NCI-H2227 (cell line): ENCODE data around the gene CNTNAP2.

Experiments used
- DNase-seq: peaks from one replicate; lab custom pipeline; 2025; ENCODE audit not compliant: unreplicated experiment; lab: John Stamatoyannopoulos, UW

CNTNAP2 gene

DNA sequence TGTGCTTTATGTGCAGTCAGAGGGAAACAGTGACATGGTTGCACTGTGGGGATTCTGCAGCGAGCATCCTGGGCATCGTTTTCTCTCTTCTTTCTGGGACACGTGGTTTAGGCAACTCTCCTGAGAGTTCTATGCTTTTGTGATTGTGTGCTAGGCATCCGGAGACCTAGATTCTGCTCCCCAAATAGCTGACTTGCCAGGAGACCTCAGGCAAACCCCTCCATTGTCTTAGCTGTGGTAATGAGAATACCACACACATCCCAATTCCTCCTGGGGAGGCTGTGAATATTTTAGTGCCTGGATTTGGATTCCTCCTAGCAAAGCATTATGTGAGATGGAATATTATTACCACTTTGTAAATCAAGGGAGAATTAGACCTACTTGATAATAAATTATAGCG is 1862.0 kb downstream of the CNTNAP2 start:
- DNase-seq, result no peak

DNA sequence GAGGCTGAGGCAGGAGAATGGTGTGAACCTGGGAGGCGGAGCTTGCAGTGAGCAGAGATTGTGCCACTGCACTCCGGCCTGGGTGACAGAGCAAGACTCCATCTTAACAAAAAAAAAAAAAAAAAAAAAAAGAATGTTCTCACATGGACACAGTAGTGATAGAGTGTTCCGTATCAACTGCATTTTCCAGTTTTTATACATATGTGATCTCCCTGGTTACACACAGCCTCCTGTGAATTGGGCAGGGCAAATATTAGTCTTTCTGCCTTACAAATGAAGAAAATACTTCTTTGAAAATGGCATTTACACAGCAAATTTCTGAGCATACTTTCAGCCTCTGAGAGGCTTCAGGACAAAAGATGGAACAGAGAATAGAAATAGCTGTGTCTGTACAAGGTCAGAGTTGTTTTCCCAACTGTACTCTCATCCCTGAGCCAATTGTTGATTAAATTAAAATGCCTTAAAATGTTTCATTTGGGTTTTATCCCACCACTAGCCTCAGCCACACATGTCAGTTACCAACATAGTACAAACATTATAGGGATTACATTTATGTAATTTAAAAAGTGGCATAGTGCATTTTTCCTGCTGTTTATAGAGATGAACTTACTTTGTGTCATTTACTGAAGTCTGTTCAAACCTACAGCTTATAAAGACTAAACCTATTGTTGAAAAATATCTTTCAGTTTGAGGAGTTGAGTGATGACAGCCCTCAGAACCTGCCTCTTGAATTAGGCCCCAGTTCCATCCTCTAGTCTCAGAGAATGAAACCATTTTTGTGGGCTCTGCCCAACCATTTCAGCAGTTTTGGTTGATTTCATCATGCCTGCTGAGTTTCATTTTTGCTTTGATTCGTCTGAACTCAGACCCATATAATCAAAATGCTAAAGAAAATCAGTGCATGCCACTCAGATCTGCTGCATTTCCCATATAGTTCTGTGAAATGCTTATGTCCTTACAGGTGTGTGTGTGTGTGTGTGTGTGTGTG is 1864.5 kb downstream of the CNTNAP2 start:
- DNase-seq, result no peak

DNA sequence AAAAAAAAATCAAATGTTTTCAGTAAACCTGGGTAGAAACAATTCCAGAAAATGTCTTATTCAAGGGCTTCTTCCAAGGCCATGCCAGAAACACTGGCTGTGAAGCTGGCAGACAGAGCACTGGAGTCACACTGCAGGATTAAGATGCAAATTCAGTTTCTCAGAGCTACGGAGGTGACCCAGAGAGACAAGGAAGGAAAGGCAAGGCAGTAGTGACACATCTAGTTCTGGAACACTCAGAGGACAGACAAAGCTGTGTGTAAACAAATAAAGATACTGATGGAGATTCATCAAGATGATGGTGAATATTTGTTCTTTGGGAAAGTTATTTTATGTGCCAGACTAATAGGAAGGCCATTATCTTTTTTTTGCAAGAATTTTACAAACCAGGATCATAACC is 1865.7 kb downstream of the CNTNAP2 start:
- DNase-seq, result no peak

DNA sequence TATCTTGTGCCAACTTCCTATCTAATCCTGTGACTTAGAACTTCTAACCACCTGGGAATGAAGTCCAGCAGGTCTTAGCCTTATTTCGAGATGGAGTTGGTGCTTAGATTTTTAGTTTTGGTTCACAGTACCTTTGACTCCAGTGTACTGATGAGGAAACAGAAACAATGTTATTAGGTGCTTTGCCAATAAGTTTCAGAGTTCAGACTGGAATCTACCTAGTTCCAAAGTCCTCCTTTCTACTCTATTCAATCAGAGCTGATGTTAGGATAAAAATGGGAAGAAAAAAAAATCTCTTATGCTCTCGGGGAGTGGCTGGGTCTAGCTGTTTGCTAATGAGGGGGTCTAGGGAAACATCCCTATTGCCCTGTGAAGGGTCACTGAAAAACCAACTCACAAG is 1867.7 kb downstream of the CNTNAP2 start:
- no peak for DNase-seq

DNA sequence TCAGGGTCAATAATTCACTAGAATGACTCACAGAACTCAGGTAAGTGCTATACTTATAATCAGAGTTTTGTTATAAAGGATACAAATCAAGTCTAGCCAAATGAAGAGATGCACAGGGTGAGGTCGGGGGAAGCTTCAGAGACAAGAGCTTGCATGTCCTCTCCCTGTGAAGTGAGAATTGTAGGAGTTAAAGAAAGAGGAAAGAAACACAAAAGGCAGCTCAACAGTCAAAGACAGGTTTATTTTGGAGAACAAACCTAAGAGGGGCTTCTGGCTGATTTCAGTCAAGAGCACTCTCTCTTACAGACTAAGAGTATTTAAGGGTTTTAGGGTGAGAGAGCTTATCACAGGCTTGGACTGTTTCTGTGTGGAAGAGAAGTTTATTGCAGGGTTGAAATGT is 1873.5 kb downstream of the CNTNAP2 start:
- DNase-seq, result no peak

DNA sequence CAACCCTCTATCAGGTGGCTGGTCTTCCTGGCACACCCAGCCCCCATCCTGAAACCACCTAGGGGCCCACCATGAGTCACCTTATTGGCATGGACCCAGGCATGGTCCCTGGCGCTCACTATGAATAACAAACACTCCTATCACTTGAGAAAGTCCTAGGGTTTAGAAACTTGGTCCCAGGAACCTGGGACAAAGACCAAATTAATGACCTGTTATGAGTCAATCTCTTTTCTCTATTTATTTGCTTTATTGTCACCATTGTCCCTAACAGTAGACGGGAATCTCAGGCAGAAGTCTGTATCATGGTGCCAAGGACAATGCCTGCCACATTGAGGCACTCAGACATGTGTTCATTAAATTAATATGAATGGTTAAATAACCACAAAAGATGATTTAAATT is 1874.3 kb downstream of the CNTNAP2 start:
- DNase-seq, result no peak

DNA sequence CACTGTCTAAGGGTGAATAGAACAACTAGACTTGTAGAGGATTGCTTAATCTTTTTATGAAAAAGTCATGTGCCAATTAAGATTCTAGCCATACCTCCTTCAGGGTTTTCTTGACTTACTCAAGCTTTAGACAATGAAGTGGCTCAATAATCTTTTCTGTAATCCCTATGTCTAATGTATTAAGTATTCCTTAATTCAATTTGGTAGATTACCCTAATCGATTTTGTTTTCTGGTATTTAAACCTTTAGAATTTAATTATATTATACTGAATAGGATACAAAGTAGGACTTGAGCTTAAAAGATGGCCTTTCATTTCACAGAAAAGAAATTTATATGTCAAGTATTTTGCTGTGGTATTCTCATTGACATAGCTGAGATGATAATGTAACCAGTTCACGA is 1876.1 kb downstream of the CNTNAP2 start:
- DNase-seq, result no peak

DNA sequence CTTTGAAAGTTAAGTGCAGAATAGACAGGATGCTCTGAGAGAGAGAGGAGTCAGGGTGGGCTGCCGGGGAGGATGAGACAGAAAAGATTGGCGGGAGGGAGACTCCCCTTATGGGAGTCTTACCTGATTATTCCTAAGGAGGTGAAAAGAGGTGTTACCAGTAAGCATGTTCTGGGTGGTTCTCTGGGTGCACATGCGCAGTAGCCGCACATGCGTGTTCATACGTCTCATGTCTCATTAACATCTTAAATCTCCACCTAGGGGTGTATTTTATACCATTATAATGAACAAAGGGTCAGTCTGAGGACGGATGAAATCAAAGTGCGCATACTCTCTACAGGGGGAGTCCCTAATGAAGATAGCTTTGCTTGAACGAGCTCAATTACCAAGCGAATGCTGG is 1881.0 kb downstream of the CNTNAP2 start:
- no peak for DNase-seq

DNA sequence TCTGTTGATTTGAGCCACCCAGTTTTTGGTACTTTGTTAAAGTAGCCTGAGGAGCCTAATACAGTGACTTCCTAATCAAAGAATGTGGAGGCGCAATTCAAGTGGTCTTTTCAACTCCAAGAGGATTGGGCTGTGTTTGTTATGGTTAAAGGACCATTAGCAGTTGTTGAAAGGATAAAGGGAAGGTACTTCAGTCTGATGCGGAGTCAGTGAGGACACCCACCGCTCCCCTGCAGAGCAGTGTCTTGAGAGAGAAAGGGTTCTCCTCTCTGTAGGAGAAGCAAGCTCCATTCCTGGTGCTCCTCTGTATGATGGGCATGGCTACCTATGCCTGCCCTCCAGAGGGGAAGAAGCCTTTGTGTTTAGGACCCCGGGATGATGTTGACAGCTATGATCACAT is 1883.4 kb downstream of the CNTNAP2 start:
- DNase-seq, result no peak

DNA sequence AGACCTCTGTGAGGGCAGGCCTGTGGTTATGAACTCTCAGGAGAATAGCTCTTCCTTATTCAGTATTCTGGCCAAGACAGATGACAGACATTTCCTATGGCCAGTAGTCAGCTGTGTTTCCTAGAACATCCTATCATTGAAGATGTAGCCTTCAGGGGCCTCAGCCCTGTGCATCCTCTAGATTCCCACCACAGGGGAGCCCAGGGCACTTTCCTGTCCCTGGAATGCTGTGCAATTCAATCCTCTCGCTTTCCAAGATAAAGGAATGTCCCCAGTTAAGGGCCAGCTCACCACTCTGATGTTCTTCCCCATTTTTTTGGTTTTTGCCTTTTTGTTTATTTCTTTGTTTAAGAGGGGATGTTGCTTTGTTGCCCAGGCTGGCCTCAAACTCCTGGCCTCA is 1895.2 kb downstream of the CNTNAP2 start:
- DNase-seq, result no peak

DNA sequence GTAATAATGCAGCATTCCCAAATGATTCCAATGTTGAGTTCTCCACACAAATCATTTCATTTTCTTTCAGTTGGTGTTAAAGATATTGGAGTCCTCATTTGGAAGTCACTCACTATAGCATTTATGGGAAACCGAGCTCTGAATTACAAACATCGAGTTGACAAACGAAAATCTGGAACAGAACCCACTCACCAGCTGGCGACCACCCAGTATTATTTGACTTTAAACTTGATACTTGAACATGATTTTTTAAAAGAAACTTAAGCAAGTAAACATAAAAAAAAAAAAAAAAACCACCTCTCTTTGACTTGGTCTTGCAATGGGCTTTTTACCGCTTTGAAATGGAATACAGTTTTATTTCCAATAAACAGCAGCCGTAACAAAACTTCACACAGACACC is 1897.4 kb downstream of the CNTNAP2 start:
- no peak for DNase-seq

DNA sequence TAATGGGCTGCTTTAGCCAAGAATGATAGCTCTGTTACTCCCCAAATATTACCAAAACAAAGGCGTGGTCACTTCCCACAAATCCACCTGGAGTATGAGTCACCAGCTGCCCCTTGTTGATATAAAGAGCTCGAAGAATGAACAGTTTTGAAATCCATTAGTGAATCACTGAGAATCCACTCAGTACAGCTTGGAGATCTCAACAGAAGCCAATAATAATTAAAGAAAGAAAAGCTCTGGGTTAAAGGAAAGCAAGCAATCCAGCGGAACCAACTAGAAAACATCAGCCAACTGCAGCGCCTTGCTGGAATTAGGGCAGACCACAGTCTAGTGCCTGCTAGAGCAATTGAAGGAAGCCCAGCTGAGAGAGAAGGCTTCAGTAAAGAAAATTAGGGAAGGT is 1897.9 kb downstream of the CNTNAP2 start:
- DNase-seq, result peak; percentile 63

DNA sequence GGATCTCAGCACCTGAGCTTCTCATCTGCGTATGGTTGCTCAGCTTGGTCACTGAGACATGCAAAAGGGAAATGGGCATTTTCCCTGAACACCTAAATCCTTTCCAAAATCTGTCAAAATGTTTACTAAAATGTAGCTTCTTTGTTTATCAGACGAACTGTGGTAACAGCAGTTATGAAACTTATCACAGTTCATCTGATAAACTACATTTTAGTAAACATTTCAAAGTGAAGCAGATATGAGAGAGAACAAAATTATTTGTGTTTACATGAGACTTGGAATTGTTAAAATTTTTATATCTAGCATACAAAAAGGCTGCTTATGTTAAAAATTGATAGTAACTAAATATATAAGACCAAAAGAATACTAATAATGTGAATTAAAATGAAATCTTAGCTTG is 1900.5 kb downstream of the CNTNAP2 start:
- no peak for DNase-seq

DNA sequence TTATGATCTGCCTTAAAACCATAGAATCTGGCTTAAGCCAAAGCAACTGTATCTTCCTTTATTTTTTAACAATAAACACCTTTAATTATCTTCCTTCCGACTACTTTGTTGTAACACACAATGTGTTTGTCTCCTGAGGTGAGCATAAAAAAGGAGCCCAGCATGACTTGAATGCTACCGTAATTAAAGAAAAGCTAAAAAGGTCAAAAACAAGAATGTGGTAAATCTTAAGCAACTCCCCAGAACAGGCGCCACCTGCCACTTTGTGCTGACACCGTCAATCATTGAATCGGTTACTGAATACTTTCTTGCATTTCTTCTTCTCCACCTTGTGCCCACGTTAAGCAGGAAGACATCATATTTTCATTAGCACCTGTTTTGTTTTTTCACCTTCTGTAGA is 1904.1 kb downstream of the CNTNAP2 start:
- no peak for DNase-seq

DNA sequence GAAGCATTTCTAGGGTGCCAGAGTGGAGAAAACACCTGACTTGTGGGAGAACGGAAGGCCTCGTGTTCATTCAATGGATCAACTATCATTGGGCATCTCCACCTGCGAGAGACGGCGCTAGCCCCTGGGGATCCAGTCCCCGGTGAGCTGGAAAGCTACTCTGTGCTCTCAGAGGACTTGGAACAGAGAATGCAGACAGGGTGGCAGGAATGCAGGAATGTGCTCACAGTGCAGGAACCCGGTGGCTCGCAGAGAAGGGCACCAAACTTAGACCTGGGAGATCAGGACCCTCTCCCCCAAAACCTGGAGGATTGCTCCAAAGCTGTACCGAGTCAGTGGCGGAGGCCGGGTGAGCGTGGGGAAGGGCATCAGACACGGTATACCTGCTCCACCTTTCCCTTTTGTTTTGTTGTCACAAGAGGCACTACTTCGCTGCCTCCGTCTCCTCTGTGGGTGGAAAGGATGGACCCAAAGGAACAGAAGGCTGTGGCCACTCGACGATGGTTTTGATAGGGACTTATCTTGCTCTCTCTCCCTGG is 1905.0 kb downstream of the CNTNAP2 start:
- DNase-seq, result no peak

DNA sequence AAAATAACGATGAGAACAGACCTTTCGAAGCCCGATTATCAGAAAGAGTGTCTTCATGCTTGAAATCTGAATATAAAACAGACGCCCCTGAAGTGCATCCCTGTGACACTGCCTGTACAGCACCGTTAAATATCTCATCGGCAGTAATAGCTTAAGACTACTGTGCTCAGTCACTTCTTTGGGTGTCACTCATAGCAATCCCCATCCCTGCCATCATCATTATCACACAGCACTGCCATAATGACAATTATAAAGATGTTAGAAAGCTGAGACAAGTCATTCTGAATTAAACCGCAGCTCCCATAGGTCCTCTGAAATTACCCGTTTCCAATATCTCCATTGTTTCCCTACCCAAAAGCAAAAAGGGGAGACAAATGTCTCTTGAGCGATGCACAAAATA is 1906.2 kb downstream of the CNTNAP2 start:
- DNase-seq, result no peak

DNA sequence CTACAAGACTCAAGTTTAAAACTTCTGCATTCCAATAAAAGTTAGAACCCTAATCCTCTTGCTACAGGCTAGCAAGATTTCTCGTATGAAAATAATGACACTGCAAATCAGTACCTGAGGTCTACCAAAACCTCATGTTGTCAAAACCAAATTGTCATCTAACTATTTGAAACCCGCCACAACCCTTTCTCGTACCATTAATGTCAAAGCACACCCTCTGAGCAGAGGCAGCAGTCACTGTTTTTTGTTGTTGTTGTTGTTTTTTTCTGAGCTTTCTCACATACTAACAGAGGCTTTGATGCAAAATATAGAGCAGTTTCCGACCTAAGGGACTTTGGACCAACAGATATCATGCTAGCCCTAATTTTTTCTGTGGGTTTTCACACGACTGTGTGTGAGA is 1910.1 kb downstream of the CNTNAP2 start:
- no peak for DNase-seq

DNA sequence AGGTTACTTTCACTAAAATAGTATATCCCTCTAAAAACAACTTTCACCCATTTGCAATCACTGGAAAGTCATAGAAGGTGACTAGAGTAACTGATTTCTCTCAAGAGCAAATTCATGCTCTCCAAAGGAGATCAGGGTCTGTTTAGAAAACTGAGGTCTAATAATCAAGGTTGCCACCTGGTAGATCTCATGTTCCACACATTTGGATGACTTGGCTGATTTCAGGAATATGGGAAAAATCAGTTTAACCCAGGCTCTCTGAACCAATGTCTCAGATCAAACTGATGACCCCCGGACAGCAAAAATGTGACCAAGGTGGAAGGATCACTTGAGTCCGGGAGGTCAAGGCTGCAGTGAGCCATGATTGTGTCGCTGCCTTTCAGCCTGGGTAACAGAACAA is 1911.6 kb downstream of the CNTNAP2 start:
- DNase-seq, result no peak

DNA sequence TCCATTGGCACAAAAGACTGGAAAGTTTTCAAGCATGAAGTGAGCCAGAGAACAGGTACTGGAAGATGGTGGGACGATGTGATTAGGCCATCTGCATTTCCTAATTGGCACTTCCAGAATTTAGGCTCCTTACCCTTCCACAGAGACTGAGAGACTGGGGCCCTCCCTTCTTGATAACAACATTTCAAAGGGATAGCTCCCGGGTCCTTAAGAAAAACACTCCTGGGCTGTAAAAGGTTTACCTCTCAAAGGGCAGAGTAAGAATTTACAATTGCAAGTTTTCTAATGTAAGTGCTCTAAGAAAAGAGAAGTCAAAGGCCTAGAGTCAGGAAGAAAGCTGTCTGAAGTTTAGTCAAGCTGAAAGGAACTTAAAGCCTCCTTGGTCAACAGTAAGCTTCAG is 1914.4 kb downstream of the CNTNAP2 start:
- no peak for DNase-seq

DNA sequence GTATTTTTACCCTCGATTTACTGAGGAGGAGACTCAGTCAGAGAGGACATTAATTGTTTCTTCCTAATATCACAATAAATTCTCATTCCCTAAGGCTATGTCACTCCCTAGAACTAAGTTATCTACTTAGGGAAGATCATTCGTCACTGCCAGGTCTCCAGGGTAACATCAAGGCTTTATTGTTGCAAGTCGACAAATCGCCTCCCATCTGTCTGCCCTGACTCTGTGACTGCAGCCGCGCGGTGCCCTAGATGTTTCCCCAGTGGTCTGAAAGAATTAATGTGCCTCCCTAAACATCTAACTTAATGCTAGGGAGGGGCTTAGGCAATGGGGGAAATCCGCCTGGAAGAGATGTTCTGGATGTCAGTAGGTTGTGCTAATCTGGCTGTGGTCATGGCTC is 1915.2 kb downstream of the CNTNAP2 start:
- DNase-seq, result no peak

DNA sequence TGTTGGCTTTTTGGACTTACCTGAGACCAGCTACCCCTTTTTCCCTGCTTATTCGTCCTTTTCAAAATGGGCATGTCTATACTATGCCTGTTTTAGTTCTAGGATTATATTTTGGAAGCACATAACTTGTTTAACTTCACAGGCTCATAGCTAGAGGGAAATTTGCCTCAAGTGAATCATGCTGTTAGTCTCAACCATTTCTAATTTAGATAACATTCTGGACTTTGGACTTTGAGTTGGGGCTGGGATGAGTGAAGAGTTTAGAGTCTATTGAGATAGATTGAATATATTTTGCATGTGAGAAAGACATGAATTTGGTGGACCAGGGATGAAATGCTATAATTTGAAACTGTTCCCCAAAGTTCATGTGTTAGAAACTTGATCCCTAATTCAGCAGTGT is 1919.3 kb downstream of the CNTNAP2 start:
- DNase-seq, result no peak

DNA sequence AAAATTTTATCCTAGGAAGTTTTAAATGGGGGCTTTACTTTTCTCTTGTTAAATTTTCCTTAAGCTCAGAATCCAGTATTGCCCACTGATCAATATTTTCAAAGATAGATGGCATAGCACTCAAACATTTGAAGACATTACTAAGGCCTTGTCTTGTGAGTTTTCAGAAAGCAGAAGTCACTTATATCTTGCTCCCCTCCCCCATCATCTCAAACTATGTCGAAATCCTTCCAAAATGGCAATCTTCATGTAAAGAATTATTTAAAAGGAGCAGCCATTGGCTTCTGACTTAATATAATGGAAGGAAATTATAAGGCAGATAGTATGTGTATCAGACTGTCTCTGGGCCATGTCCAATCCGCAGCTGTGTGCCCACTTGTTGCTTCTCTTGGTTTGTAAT is 1920.4 kb downstream of the CNTNAP2 start:
- DNase-seq, result no peak

DNA sequence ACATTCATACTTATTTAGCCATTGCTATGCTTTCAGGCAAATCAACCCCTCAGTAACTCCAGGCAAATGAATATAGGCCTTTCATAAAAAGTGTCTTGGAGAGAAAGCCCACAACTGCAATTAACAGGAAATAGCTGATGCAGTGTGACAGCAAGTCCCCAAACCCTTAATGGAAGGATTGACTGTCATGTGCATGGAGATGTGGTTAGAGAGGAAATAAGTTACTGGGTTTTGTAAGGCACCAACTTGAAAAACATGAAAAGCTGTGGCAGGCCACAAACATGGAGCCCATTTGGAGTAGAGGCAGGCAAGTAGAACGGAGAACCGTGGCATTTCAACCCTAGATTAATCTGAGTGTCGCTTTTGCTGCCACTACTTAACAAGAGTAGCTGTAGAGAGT is 1924.6 kb downstream of the CNTNAP2 start:
- no peak for DNase-seq
